KMS-11 (cell line): ENCODE data around the gene EGFL7.

Experiments used
- H2AFZ ChIP-seq: fragments of 200-600 bp; sonication (generic); 2 replicates; pipeline ENCODE4 v1.6.1; 2016; ENCODE audit warnings: antibody characterized with exemption, mixed run types, low read depth
- H3K27ac ChIP-seq: fragments of 200-600 bp; sonication (generic); 2 replicates; pipeline ENCODE4 v1.6.1; 2016; ENCODE audit warnings: mild to moderate bottlenecking, mixed run types
- H3K27me3 ChIP-seq: fragments of 200-600 bp; sonication (generic); 2 replicates; pipeline ENCODE4 v1.6.1; 2017; ENCODE audit warnings: mild to moderate bottlenecking, low read depth, mixed run types, moderate library complexity; ENCODE audit not compliant: insufficient read depth
- H3K36me3 ChIP-seq: fragments of 200-600 bp; sonication (generic); 2 replicates; pipeline ENCODE4 v1.6.1; 2017; ENCODE audit warnings: mild to moderate bottlenecking, mixed run types; ENCODE audit not compliant: insufficient read depth
- H3K4me1 ChIP-seq: fragments of 200-600 bp; sonication (generic); 2 replicates; pipeline ENCODE4 v1.6.1; 2016; ENCODE audit warnings: mild to moderate bottlenecking, low read depth, mixed run types; ENCODE audit not compliant: poor library complexity, severe bottlenecking
- H3K4me2 ChIP-seq: fragments of 200-600 bp; sonication (generic); 2 replicates; pipeline ENCODE4 v1.7.0; 2016; ENCODE audit warnings: mild to moderate bottlenecking, mixed run types
- H3K4me3 ChIP-seq: fragments of 200-600 bp; sonication (generic); IDR thresholded peaks from 2 replicates; pipeline ENCODE4 v1.6.1; 2017; ENCODE audit warnings: low read depth, low read length, mixed read lengths; ENCODE audit not compliant: insufficient read depth
- H3K79me2 ChIP-seq: fragments of 200-600 bp; sonication (generic); 2 replicates; pipeline ENCODE4 v1.6.1; 2016; ENCODE audit warnings: low read depth, mixed run types; ENCODE audit not compliant: insufficient read depth
- H3K9ac ChIP-seq: fragments of 200-600 bp; sonication (generic); 2 replicates; pipeline ENCODE4 v1.6.1; 2016; ENCODE audit warnings: mild to moderate bottlenecking, mixed run types
- H4K20me1 ChIP-seq: fragments of 200-600 bp; sonication (generic); 2 replicates; pipeline ENCODE4 v1.6.1; 2016; ENCODE audit warnings: mild to moderate bottlenecking, mixed run types; ENCODE audit not compliant: insufficient read depth
- TF ChIP-seq, protein P1 (sequence below): fragments of 200-600 bp; sonication (generic); conservative IDR thresholded peaks from 2 replicates; pipeline ENCODE4 v1.6.1; 2017; ENCODE audit warnings: low read depth, mild to moderate bottlenecking, antibody characterized with exemption, low read length, moderate library complexity, mixed read lengths

EGFL7 gene

DNA sequence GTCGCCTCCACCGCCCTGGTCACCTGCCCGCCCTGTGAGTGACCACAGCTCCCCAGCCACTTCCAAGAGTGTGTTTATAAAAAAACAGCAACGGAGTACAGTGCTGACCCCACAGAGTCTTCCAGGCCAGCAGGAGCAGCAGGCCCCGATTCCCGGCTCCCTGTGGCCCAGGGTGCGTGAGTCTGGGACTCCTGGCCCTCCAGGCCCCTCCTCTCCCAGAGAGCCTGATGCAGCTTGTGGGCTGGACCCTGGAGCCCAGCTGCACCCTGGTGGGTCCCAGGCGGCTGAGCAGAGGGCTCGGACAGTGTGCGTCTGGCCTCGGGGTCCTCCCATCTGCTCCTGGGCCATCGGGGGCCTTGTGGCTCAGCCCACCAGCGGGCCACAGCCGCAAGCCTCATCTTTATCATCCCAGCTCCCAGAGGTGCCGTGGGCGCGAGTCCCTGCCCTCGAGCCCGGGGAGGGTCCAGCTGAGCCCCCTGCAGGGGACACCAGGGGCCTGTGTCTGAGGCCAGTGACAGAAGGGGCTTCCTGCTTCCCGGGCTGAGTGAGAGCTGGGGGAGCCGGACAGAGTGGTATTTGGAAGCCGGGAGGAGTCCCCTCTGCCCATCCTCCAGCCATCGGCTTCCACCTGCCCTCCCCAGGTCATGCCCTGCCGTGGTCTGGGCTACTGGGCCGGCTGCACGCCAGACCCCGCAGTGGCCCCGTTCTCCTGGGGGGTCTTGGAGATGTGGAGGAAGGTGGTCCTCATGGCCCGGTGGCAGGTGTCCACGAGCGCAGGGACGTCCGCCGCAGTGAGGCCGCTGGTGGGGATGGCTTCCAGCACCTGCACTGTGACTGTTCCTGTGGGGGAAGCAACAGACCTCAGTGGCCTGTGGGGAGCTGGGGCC, 10.6 kb downstream of the EGFL7 start:
- Histone ChIP-seq H3K4me2 (no peak overlapping the region), H2AFZ (no peak overlapping the region), H3K4me1 (peaks cover 5% of the 10 kb centered on the region), H3K79me2 (no peaks in the 10 kb centered on the region), H3K36me3 (no peaks in the 10 kb centered on the region), H3K4me3 (no peak overlapping the region), H3K27ac (no peak overlapping the region), H3K27me3 (peaks cover 16% of the 10 kb centered on the region; the same call in 1 of the 2 replicates), H3K9ac (no peak overlapping the region), H4K20me1 (no peaks in the 10 kb centered on the region)
- TF ChIP-seq, protein P1, sequence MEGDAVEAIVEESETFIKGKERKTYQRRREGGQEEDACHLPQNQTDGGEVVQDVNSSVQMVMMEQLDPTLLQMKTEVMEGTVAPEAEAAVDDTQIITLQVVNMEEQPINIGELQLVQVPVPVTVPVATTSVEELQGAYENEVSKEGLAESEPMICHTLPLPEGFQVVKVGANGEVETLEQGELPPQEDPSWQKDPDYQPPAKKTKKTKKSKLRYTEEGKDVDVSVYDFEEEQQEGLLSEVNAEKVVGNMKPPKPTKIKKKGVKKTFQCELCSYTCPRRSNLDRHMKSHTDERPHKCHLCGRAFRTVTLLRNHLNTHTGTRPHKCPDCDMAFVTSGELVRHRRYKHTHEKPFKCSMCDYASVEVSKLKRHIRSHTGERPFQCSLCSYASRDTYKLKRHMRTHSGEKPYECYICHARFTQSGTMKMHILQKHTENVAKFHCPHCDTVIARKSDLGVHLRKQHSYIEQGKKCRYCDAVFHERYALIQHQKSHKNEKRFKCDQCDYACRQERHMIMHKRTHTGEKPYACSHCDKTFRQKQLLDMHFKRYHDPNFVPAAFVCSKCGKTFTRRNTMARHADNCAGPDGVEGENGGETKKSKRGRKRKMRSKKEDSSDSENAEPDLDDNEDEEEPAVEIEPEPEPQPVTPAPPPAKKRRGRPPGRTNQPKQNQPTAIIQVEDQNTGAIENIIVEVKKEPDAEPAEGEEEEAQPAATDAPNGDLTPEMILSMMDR: no peak

DNA sequence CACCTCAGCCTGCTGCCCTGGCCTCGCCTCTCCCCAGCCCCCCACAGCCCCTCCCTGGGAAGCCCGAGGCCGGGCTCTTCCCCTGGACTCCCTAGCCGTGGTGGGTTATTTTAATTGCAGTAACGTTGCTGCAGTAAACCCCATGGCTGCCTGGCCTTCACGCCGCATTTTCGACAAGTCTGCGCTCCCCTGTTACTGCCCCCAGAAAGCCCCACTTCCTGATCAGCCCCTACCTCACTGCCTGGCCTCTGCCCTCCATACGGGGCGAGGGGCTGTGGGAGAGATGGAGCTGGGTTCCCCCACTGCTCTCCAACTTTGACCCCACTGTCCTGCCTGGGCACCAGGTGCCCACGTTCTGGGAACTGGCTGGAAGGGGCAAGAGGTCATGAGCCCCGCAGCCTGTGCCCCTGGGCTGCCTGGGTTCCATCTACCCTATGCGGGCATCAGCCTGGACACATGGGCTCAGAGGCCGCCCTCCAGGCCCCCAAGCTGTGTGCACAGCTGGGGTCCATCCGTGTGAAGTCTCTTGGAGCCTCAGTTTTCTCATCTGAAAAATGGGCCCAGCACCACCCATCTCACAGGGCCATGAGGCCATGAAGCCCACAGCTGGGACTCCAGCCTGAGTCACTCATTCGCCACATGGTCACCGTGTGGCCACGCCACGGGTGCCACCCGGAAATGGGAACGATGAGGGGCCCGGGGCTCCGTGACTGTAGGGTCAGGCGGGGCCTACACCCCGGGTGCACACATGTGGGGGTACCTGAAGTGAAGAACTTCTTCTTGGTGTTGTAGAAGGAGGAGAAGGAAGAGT, 11.5 kb downstream of the EGFL7 start:
- H3K27ac ChIP-seq: no peak overlapping the region
- H3K4me2 ChIP-seq: no peak overlapping the region
- H3K27me3 ChIP-seq: peaks cover 11% of the 10 kb centered on the region; the same call in 1 of the 2 replicates
- no peak overlapping the region for H3K9ac ChIP-seq
- H3K4me1 ChIP-seq: no peaks in the 10 kb centered on the region
- no peak overlapping the region for H3K4me3 ChIP-seq
- no peaks in the 10 kb centered on the region for H3K36me3 ChIP-seq
- TF ChIP-seq, protein P1: no peak
- no peak overlapping the region for H2AFZ ChIP-seq
- no peaks in the 10 kb centered on the region for H3K79me2 ChIP-seq
- H4K20me1 ChIP-seq: no peaks in the 10 kb centered on the region

DNA sequence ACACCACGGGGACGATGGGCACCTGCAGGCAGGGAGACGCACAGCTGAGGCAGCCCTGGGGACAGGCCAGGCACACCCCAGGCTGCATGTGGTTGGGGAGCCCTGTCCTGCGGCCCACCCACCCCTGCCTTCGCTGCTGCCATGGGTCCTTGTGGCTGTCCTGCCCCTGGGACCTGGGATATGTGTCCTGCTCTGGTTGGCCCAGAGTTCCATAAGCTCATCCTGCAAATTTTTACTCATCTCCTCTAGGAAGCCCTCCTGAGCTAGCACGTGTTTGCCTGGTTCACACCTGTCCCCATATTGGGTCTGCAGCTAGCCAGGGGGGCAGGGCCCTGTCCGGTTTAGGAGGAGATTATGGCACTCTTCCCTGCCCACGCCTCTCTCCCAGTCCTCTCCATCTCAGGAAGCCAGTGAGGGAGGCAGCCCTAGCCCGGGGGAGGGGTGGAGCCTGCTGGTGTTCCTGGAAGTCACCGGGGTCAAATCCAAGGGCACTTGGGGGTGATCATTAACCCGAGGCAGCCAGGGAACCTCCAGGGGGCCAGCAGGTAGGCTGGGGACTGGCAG, 12.2 kb downstream of the EGFL7 start:
- Histone ChIP-seq H3K36me3 (no peaks in the 10 kb centered on the region), H4K20me1 (no peaks in the 10 kb centered on the region), H3K9ac (no peak overlapping the region), H3K4me1 (no peaks in the 10 kb centered on the region), H3K4me2 (no peak overlapping the region), H3K27me3 (peaks cover 9% of the 10 kb centered on the region; the same call in 1 of the 2 replicates), H3K4me3 (no peak overlapping the region), H3K27ac (no peak overlapping the region), H3K79me2 (no peaks in the 10 kb centered on the region), H2AFZ (no peak overlapping the region)
- TF ChIP-seq, protein P1: no peak

GRCh38 chr9:136675477-136676296, 13.0 kb downstream of the EGFL7 start:
- Histone ChIP-seq H2AFZ (no peak overlapping the region), H3K79me2 (no peaks in the 10 kb centered on the region), H4K20me1 (no peaks in the 10 kb centered on the region), H3K27ac (no peak overlapping the region), H3K27me3 (peaks cover under 1% of the 10 kb centered on the region; the same call in 1 of the 2 replicates), H3K4me3 (no peak overlapping the region), H3K4me1 (no peaks in the 10 kb centered on the region), H3K36me3 (no peaks in the 10 kb centered on the region), H3K4me2 (no peak overlapping the region), H3K9ac (no peak overlapping the region)
- TF ChIP-seq, protein P1: no peak
